Gastrocnemius medialis (tissue), 4 donors: ENCODE measurements around the gene FBXL19. TPM values are rescaled to one million over a fixed set of nuclear protein-coding genes. Genes with fewer than 3 reads are reported as not detected.

Experiments used
- ATAC-seq, 2 donors: fragments of 150-250 bp; one replicate each; pipeline ENCODE4 v1.9.1; 2016
- DNase-seq, 2 donors: peaks; one replicate each; pipeline ENCODE4 v3.0.0-alpha.2; 2019
- H3K27ac ChIP-seq, 4 donors: fragments of 200-600 bp; sonication (generic); 1 replicate in 1 of 4; 2 replicates in 3 of 4; pipeline ENCODE4 v1.5.1; 2016 to 2018; ENCODE audit warnings: mild to moderate bottlenecking in 2 of 4, moderate library complexity in 1 of 4
- H3K27me3 ChIP-seq, 3 donors: fragments of 200-600 bp; sonication (generic) in 2 of 3; 1 replicate in 1 of 3; 2 replicates in 2 of 3; pipeline versions ENCODE4 v1.5.1 to v1.6.0; 2016 to 2019; ENCODE audit warnings: mild to moderate bottlenecking in 1 of 3, moderate library complexity in 1 of 3
- H3K36me3 ChIP-seq, 2 donors: fragments of 200-600 bp; sonication (generic) in 1 of 2; one replicate each; pipeline ENCODE4 v1.5.1; 2017 to 2018
- H3K4me1 ChIP-seq, 2 donors: fragments of 200-600 bp; sonication (generic) in 1 of 2; one replicate each; pipeline ENCODE4 v1.5.1; 2016 to 2017; ENCODE audit warnings: mild to moderate bottlenecking in 2 of 2
- H3K4me3 ChIP-seq, 4 donors: fragments of 200-600 bp; sonication (generic) in 3 of 4; 1 replicate in 1 of 4; 2 replicates in 3 of 4; pipeline ENCODE4 v1.5.1; 2016 to 2019; ENCODE audit warnings: mild to moderate bottlenecking in 2 of 4
- H3K9me3 ChIP-seq, 3 donors: fragments of 200-600 bp; sonication (generic) in 2 of 3; 1 replicate in 1 of 3; 2 replicates in 2 of 3; pipeline ENCODE4 v1.5.1; 2016 to 2019
- CTCF ChIP-seq, 5 experiments: fragments of 450-650 bp in 3 of 5; fragments of 200-600 bp in 2 of 5; sonication (generic) in 2 of 5; IDR thresholded peaks in 4 of 5; conservative IDR thresholded peaks in 1 of 5; 1 replicate in 4 of 5; 2 replicates in 1 of 5; pipeline ENCODE4 v1.5.1; 2016 to 2019; ENCODE audit warnings: antibody characterized with exemption in 5 of 5, mild to moderate bottlenecking in 3 of 5, moderate library complexity in 3 of 5
- POLR2A ChIP-seq, 2 donors: fragments of 450-650 bp; IDR thresholded peaks; one replicate each; pipeline ENCODE4 v1.6.1; 2017; ENCODE audit warnings: antibody characterized with exemption in 2 of 2, mild to moderate bottlenecking in 2 of 2, moderate library complexity in 2 of 2
- in situ Hi-C, 4 donors: fragments of 200-750 bp; cut with MboI; loops; one replicate each; pipeline versions ENCODE4 v1.15.0 to v1.8.0; 2017; ENCODE audit warnings: low sequenced_read_pairs in 4 of 4
- intact Hi-C: fragments of 100-400 bp; cut with DNase I; formaldehyde crosslinking; loops from one replicate; pipeline ENCODE4 v1.15.1; 2023; ENCODE audit warnings: low total_unique reads
- total RNA-seq, 4 donors: library from RNA; depleted of rRNA; stranded (reverse); fragments of >200 nt; gene quantifications; one replicate each; pipeline versions ENCODE4 v1.1.0 to v1.2.3, GENCODE V29; 2016

Gene FBXL19
- total RNA-seq, 4 donors from 2014 or later, result 3.4 to 7.9 (median 4.8) TPM

- Histone ChIP-seq H3K27me3 (no peaks in the 10 kb centered on the region), H3K9me3 (no peaks in the 10 kb centered on the region), H3K36me3 (peaks cover 15 to 99% of the 10 kb centered on the region in 2 donors), H3K27ac (no peak overlapping the region), H3K4me1 (no peaks in the 10 kb centered on the region), H3K4me3 (no peak overlapping the region)
- intact Hi-C loops, result no loop called here
- ATAC-seq (no peak), DNase-seq (no peak)
- in situ Hi-C loops, result loop anchor here in 1 of 4 donors (25.0 kb wide), 1 partner anchor 473 kb away; the partner anchor contains the start of genes COX6A2 and ZNF843
- TF ChIP-seq POLR2A (IDR thresholded peaks at IDR 0.05) (no peak), CTCF (IDR thresholded peaks at IDR 0.05 in 4 of 5, conservative IDR thresholded peaks at IDR 0.05 in 1 of 5) (no peak)
Measured at GRCh38 chr16:30964574-30965226, 41.3 kb downstream of the FBXL19 start.

GRCh38 chr16:30965436-30965835, 42.1 kb downstream of the FBXL19 start:
- no peak overlapping the region for H3K27ac ChIP-seq
- TF ChIP-seq CTCF (IDR thresholded peaks at IDR 0.05 in 4 of 5, conservative IDR thresholded peaks at IDR 0.05 in 1 of 5) (no peak), POLR2A (IDR thresholded peaks at IDR 0.05) (no peak)
- H3K36me3 ChIP-seq, result peaks cover 15 to 99% of the 10 kb centered on the region in 2 donors
- no peaks in the 10 kb centered on the region for H3K4me1 ChIP-seq
- no peaks in the 10 kb centered on the region for H3K27me3 ChIP-seq
- H3K9me3 ChIP-seq, result no peaks in the 10 kb centered on the region
- ATAC-seq, result no peak
- H3K4me3 ChIP-seq, result no peak overlapping the region
- no peak for DNase-seq
- intact Hi-C loops, result no loop called here
- in situ Hi-C loops, result loop anchor here in 1 of 4 donors (25.0 kb wide), 1 partner anchor 472 kb away; the partner anchor contains the start of genes COX6A2 and ZNF843

GRCh38 chr16:30966033-30966619, 42.8 kb downstream of the FBXL19 start:
- ATAC-seq, result no peak
- no peak overlapping the region for H3K4me3 ChIP-seq
- H3K36me3 ChIP-seq, result peaks cover 15 to 100% of the 10 kb centered on the region in 2 donors
- H3K4me1 ChIP-seq, result no peaks in the 10 kb centered on the region
- intact Hi-C loops (no loop called here), in situ Hi-C loops (loop anchor here in 1 of 4 donors (25.0 kb wide), 1 partner anchor 471 kb away; the partner anchor contains the start of genes COX6A2 and ZNF843)
- DNase-seq, result no peak
- H3K9me3 ChIP-seq, result no peaks in the 10 kb centered on the region
- H3K27ac ChIP-seq, result no peak overlapping the region
- no peaks in the 10 kb centered on the region for H3K27me3 ChIP-seq
- no peak for TF ChIP-seq POLR2A (IDR thresholded peaks at IDR 0.05)
- TF ChIP-seq CTCF (IDR thresholded peaks at IDR 0.05 in 4 of 5, conservative IDR thresholded peaks at IDR 0.05 in 1 of 5), result no peak

- ATAC-seq (no peak), DNase-seq (no peak)
- Histone ChIP-seq H3K36me3 (peaks cover 9 to 100% of the 10 kb centered on the region in 2 donors), H3K4me3 (no peak overlapping the region), H3K9me3 (no peaks in the 10 kb centered on the region), H3K4me1 (no peaks in the 10 kb centered on the region), H3K27me3 (no peaks in the 10 kb centered on the region), H3K27ac (no peak overlapping the region)
- in situ Hi-C loops, result loop anchor here in 1 of 4 donors (25.0 kb wide), 1 partner anchor 470 kb away; the partner anchor contains the start of genes COX6A2 and ZNF843
- intact Hi-C loops, result no loop called here
- no peak for TF ChIP-seq CTCF (IDR thresholded peaks at IDR 0.05 in 4 of 5, conservative IDR thresholded peaks at IDR 0.05 in 1 of 5)
- TF ChIP-seq POLR2A (IDR thresholded peaks at IDR 0.05), result no peak
Measured at GRCh38 chr16:30967795-30968194, 44.4 kb downstream of the FBXL19 start.
